HCT116 (cell line): ENCODE results near the gene SYNE1. TPM values are rescaled to one million over a fixed set of nuclear protein-coding genes. Genes with fewer than 3 reads are reported as not detected.

ENCODE experiments used
- ATAC-seq: fragments of 200-7000 bp; cut with Tn5 transposase; 2 replicates; pipeline ENCODE4 v1.9.1; 2020; ENCODE audit warnings: mild to moderate bottlenecking, moderate library complexity
- BruUV-seq: library from RNA; stranded (reverse); fragments of 400-500 nt; replicated peaks from 2 replicates; lab custom pipeline; 2021; lab: Mats Ljungman, UMichigan
- CTCF ChIA-PET: fragments of 300-600 bp; sonication (Branson Sonifier 250); formaldehyde crosslinking; loops from one replicate; lab custom pipeline; 2021; ENCODE audit warnings: antibody characterized with exemption; lab: Charles Lee
- POLR2A ChIA-PET: fragments of 300-600, 350-600 bp; sonication (Branson Sonifier 250); formaldehyde crosslinking; loops from one replicate; lab custom pipeline; 2021; ENCODE audit warnings: antibody characterized with exemption; lab: Charles Lee
- RAD21 ChIA-PET, 2 experiments: fragments of 300-600 bp; sonication (Branson Sonifier 250); formaldehyde crosslinking; loops; one replicate each; lab custom pipeline; 2023; ENCODE audit warnings: low total read pairs in 2 of 2; ENCODE audit not compliant: uncharacterized antibody in 2 of 2, unreplicated experiment in 2 of 2, low non-redundant PET in 1 of 2; lab: Charles Lee
- DNase-seq: peaks from one replicate; pipeline ENCODE4 v3.0.0-alpha.2; 2010; ENCODE audit warnings: low read depth, low spot score
- H2AFZ ChIP-seq: fragments of 200-600 bp; shearing (Covaris generic), sonication (generic); 2 replicates; pipeline ENCODE4 v1.6.1; 2017; ENCODE audit warnings: low read depth, mixed run types, mixed read lengths, antibody characterized with exemption, low read length; ENCODE audit not compliant: poor library complexity, severe bottlenecking
- H3K27ac ChIP-seq: 2 replicates; pipeline ENCODE4 v1.5.1; 2012; ENCODE audit warnings: low read depth, low read length
- H3K27me3 ChIP-seq: fragments of 200-600 bp; sonication (generic); 2 replicates; pipeline ENCODE4 v1.6.1; 2016; ENCODE audit warnings: mixed run types, low read length, mixed read lengths; ENCODE audit not compliant: insufficient read depth
- H3K36me3 ChIP-seq, 2 experiments: fragments of 200-500 bp in 1 of 2; fragments of 200-600 bp in 1 of 2; sonication (Bioruptor generic) in 1 of 2; sonication (generic) in 1 of 2; 2 replicates each; pipeline versions ENCODE4 v1.5.1 to v1.6.1; 2014 to 2016; ENCODE audit warnings: low read length in 2 of 2, inconsistent platforms in 1 of 2, mixed read lengths in 1 of 2, mixed run types in 1 of 2; ENCODE audit not compliant: insufficient read depth in 2 of 2, control insufficient read depth in 1 of 2
- H3K4me1 ChIP-seq, 2 experiments: fragments of 200-600 bp in 1 of 2; sonication (generic) in 1 of 2; 2 replicates each; pipeline versions ENCODE4 v1.5.1 to v1.6.1; 2012 to 2017; ENCODE audit warnings: low read length in 2 of 2, inconsistent platforms in 1 of 2, mild to moderate bottlenecking in 1 of 2, mixed read lengths in 1 of 2, mixed run types in 1 of 2, moderate library complexity in 1 of 2; ENCODE audit not compliant: insufficient read depth in 2 of 2, control insufficient read depth in 1 of 2
- H3K4me2 ChIP-seq: fragments of 200-600 bp; sonication (generic); 2 replicates; pipeline ENCODE4 v1.6.1; 2017; ENCODE audit warnings: mixed run types, low read length, mixed read lengths
- H3K4me3 ChIP-seq, 2 experiments: fragments of 200-600 bp in 1 of 2; sonication (generic) in 1 of 2; replicated peaks in 1 of 2; 2 replicates each; pipeline ENCODE4 v1.5.1; 2011 to 2016; ENCODE audit warnings: low read length in 2 of 2, control low read depth in 1 of 2, low read depth in 1 of 2, mild to moderate bottlenecking in 1 of 2, mixed read lengths in 1 of 2, mixed run types in 1 of 2
- H3K79me2 ChIP-seq: fragments of 200-600 bp; sonication (generic); 2 replicates; pipeline ENCODE4 v1.6.1; 2017; ENCODE audit warnings: mild to moderate bottlenecking, mixed run types, low read length, moderate library complexity, mixed read lengths; ENCODE audit not compliant: insufficient read depth
- H3K9ac ChIP-seq: fragments of 200-600 bp; sonication (generic); 2 replicates; pipeline ENCODE4 v1.6.1; 2016; ENCODE audit warnings: low read length, mixed read lengths
- H3K9me2 ChIP-seq: fragments of 200-600 bp; sonication (generic), shearing (Covaris generic); 2 replicates; pipeline ENCODE4 v1.6.1; 2017; ENCODE audit warnings: mixed run types, mild to moderate bottlenecking, moderate library complexity; ENCODE audit not compliant: insufficient read depth
- H3K9me3 ChIP-seq, 2 experiments: fragments of 200-500 bp in 1 of 2; fragments of 200-600 bp in 1 of 2; sonication (Bioruptor generic) in 1 of 2; sonication (generic) in 1 of 2; 2 replicates each; pipeline ENCODE4 v1.6.1; 2014 to 2017; ENCODE audit warnings: low read length in 2 of 2, mixed read lengths in 2 of 2, inconsistent platforms in 1 of 2, low read depth in 1 of 2, mild to moderate bottlenecking in 1 of 2, mixed run types in 1 of 2, moderate library complexity in 1 of 2; ENCODE audit not compliant: control insufficient read depth in 1 of 2, insufficient read depth in 1 of 2
- H4K20me1 ChIP-seq: fragments of 200-600 bp; sonication (generic), shearing (Covaris generic); 2 replicates; pipeline ENCODE4 v1.6.1; 2017; ENCODE audit warnings: mixed run types, mild to moderate bottlenecking, moderate library complexity; ENCODE audit not compliant: insufficient read depth
- CBX3 ChIP-seq: IDR thresholded peaks from 2 replicates; pipeline ENCODE4 v1.6.1; 2012; ENCODE audit warnings: low read depth
- CEBPB ChIP-seq: IDR thresholded peaks from 2 replicates; pipeline ENCODE4 v1.6.1; 2012; ENCODE audit warnings: low read depth
- EGR1 ChIP-seq: IDR thresholded peaks from 2 replicates; pipeline ENCODE4 v1.6.1; 2012; ENCODE audit warnings: low read depth
- ELF1 ChIP-seq: IDR thresholded peaks from 2 replicates; pipeline ENCODE4 v1.6.1; 2012; ENCODE audit warnings: low read depth, borderline replicate concordance
- EZH2 ChIP-seq: fragments of 200-600 bp; sonication (generic); IDR thresholded peaks from 2 replicates; pipeline ENCODE4 v1.6.1; 2017; ENCODE audit warnings: antibody characterized with exemption, mixed run types
- FOSL1 ChIP-seq: IDR thresholded peaks from 2 replicates; pipeline ENCODE4 v1.6.1; 2012; ENCODE audit warnings: low read depth
- MAX ChIP-seq: IDR thresholded peaks from 2 replicates; pipeline ENCODE4 v1.6.1; 2012
- POLR2A ChIP-seq: IDR thresholded peaks from 2 replicates; pipeline ENCODE4 v1.7.0; 2011; ENCODE audit warnings: borderline replicate concordance; ENCODE audit not compliant: insufficient read depth, insufficient read length; ENCODE audit errors: extremely low read depth
- POLR2AphosphoS5 ChIP-seq: IDR thresholded peaks from 2 replicates; pipeline ENCODE4 v1.6.1; 2011; ENCODE audit warnings: mild to moderate bottlenecking, low read depth, low read length, moderate library complexity
- SIN3A ChIP-seq: IDR thresholded peaks from 2 replicates; pipeline ENCODE4 v1.6.1; 2012; ENCODE audit warnings: low read depth
- SP1 ChIP-seq: IDR thresholded peaks from 2 replicates; pipeline ENCODE4 v1.6.1; 2012; ENCODE audit warnings: low read depth
- SRF ChIP-seq: IDR thresholded peaks from 2 replicates; pipeline ENCODE4 v1.6.1; 2012; ENCODE audit warnings: low read depth
- ZFX ChIP-seq: fragments of 450-650 bp; IDR thresholded peaks from 2 replicates; pipeline ENCODE4 v1.6.1; 2017
- ZNF274 ChIP-seq: fragments of 200-500 bp; sonication (Bioruptor generic); IDR thresholded peaks from 2 replicates; pipeline ENCODE4 v1.6.1; 2014; ENCODE audit warnings: mild to moderate bottlenecking, low read depth, low read length, inconsistent platforms
- intact Hi-C: fragments of 100-400 bp; cut with micrococcal nuclease; formaldehyde crosslinking; loops from 2 replicates; pipeline ENCODE4 v1.10.0; 2022
- total RNA-seq: library from RNA; stranded (reverse); gene quantifications from one replicate; pipeline ENCODE4 v1.2.1, GENCODE V29; 2021; ENCODE audit not compliant: unreplicated experiment
- TF ChIP-seq, protein P1 (sequence below): IDR thresholded peaks from 2 replicates; pipeline ENCODE4 v1.6.1; 2012
- TF ChIP-seq, protein P2 (sequence below): IDR thresholded peaks from 2 replicates; pipeline ENCODE4 v1.6.1; 2011; ENCODE audit warnings: mild to moderate bottlenecking, low read length, moderate library complexity; ENCODE audit not compliant: insufficient replicate concordance; ENCODE audit errors: extremely low read depth
- TF ChIP-seq, protein P3 (sequence below): IDR thresholded peaks from 2 replicates; pipeline ENCODE4 v1.6.1; 2012; ENCODE audit warnings: low read depth

The SYNE1 gene
- total RNA-seq, 1 experiment from 2014 or later = 5.4 TPM

DNA sequence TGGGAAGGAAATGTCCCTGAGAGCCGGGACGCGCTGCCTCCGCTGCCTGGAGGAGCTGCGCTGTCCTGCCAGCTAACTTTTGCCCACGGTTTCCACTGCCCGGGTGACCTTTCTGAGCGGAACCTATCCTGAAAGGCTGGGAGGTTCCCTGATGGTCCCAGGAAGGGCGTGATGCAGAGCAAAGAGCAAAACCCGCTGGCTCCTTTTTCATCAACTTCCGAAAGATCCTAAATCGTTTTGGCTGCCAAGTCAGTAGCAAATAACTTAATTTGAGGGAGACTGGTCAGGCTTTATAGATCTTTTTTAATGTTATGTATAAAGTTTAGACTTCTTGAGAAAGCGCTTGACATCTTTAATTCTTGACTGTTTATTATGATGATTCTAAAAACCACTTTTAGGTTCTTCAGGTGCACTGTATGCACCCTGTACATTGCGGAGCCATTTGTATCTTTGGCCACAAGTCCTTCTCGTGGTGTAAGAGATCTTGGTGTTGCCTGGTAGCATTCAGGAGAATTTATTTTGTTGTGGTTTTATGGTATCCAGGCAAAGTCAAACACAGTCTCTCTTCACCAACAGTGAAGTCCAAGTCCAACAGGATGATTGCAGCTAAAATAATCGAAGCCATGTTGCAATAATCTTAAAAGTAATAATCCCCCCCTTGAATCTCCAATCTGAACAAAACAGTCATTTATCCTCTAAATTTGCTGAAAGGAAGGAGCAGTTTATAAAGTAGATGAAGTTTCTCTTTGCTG is at the start of gene SYNE1 (continued):
- TF ChIP-seq ZNF274 (no peak), SP1 (no peak), MAX (no peak), ELF1 (no peak), FOSL1 (no peak), ZFX (no peak), POLR2A (no peak), SRF (no peak), SIN3A (no peak)

DNA sequence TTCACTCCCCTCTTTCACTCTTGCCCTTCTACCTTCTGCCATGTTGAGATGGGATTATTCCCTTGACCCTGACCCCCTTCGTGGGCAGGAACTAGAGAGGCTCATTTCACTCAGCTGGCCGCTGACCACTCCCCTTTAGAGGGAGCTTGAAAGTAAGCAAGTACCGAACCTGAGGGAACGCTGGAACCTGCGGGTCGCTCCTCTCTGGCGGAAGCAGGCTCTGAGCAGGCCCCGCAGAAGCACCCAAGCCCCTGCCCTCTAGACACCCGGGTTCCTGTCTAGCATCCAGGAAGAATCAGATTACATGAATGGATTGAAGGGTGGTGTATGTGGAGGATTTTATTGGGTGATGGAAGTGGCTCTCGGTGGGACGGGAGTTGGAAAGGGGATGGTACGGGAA is 48.7 kb upstream of the SYNE1 start:
- H3K27me3 ChIP-seq = no peaks in the 10 kb centered on the region
- no peak overlapping the region for H3K4me2 ChIP-seq
- CTCF ChIA-PET = no interaction called here
- RAD21 ChIA-PET = no interaction called here
- intact Hi-C loops = no loop called here
- H3K9me3 ChIP-seq = no peaks in the 10 kb centered on the region
- ATAC-seq = no peak
- no peaks in the 10 kb centered on the region for H4K20me1 ChIP-seq
- no peaks in the 10 kb centered on the region for H3K36me3 ChIP-seq
- H3K9me2 ChIP-seq = no peaks in the 10 kb centered on the region
- no peak for DNase-seq
- H3K4me3 ChIP-seq = no peak overlapping the region
- TF ChIP-seq CBX3 = no peak
- no peak for TF ChIP-seq ELF1
- no peak for TF ChIP-seq EGR1
- TF ChIP-seq, protein P1, sequence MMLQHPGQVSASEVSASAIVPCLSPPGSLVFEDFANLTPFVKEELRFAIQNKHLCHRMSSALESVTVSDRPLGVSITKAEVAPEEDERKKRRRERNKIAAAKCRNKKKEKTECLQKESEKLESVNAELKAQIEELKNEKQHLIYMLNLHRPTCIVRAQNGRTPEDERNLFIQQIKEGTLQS = no peak
- no peak for TF ChIP-seq POLR2AphosphoS5
- no peak for TF ChIP-seq EZH2
- TF ChIP-seq, protein P2, sequence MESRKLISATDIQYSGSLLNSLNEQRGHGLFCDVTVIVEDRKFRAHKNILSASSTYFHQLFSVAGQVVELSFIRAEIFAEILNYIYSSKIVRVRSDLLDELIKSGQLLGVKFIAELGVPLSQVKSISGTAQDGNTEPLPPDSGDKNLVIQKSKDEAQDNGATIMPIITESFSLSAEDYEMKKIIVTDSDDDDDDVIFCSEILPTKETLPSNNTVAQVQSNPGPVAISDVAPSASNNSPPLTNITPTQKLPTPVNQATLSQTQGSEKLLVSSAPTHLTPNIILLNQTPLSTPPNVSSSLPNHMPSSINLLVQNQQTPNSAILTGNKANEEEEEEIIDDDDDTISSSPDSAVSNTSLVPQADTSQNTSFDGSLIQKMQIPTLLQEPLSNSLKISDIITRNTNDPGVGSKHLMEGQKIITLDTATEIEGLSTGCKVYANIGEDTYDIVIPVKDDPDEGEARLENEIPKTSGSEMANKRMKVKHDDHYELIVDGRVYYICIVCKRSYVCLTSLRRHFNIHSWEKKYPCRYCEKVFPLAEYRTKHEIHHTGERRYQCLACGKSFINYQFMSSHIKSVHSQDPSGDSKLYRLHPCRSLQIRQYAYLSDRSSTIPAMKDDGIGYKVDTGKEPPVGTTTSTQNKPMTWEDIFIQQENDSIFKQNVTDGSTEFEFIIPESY = no peak
- TF ChIP-seq POLR2A = no peak
- TF ChIP-seq CEBPB = no peak
- TF ChIP-seq, protein P3, sequence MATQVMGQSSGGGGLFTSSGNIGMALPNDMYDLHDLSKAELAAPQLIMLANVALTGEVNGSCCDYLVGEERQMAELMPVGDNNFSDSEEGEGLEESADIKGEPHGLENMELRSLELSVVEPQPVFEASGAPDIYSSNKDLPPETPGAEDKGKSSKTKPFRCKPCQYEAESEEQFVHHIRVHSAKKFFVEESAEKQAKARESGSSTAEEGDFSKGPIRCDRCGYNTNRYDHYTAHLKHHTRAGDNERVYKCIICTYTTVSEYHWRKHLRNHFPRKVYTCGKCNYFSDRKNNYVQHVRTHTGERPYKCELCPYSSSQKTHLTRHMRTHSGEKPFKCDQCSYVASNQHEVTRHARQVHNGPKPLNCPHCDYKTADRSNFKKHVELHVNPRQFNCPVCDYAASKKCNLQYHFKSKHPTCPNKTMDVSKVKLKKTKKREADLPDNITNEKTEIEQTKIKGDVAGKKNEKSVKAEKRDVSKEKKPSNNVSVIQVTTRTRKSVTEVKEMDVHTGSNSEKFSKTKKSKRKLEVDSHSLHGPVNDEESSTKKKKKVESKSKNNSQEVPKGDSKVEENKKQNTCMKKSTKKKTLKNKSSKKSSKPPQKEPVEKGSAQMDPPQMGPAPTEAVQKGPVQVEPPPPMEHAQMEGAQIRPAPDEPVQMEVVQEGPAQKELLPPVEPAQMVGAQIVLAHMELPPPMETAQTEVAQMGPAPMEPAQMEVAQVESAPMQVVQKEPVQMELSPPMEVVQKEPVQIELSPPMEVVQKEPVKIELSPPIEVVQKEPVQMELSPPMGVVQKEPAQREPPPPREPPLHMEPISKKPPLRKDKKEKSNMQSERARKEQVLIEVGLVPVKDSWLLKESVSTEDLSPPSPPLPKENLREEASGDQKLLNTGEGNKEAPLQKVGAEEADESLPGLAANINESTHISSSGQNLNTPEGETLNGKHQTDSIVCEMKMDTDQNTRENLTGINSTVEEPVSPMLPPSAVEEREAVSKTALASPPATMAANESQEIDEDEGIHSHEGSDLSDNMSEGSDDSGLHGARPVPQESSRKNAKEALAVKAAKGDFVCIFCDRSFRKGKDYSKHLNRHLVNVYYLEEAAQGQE = no peak
- BruUV-seq = no TSS peak
- no peak overlapping the region for H3K9ac ChIP-seq
- no peak overlapping the region for H3K27ac ChIP-seq
- no peaks in the 10 kb centered on the region for H3K79me2 ChIP-seq
- POLR2A ChIA-PET = no interaction called here
- H2AFZ ChIP-seq = no peak overlapping the region
- H3K4me1 ChIP-seq = no peaks in the 10 kb centered on the region
